ENCODE results near the gene KCNQ2.

KCNQ2 gene

DNA sequence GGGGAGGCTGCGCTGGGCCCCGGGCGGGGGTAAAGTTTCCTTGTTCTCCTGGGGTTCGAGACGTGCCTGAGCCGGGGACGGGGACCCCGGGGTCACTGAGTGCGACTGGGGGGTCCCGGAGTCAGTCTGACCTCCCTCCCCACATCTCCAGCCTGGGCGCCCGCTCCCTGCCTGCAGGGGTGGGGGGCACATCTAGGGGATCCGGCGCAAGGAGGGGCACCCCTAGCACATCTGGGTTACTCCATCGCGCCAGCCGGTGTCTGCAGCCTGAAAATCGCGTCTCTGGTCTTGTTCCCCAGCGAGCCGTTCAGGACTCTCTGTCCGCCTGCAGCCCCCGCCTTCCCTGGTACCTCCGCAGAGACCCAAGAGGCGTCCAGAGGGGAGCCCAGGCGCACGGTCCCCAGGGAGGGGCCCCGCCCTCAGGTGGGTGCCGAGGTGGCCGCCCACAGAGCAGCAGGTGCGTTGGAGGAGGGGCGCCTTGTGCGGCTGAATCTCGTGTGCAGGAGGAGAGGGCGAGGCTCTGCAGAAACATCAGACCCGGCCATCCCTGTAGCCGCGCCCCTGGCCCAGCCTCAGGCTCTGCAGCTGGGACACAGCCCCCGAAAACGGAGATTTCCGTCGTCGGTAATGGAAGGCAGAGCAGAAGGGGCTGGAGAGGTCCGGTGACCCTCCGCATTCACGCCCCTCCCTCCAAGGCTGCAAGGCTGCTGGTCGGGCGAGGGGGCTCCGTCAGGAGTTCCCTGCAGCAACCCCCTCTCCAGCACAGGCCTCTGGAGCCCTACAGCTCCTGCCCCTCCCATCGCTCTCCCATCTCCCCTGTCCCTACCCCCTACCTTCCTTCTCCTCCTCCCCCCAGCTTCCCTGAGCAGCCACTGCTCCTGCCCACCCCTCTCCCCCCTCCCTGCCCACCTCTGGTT is 110.7 kb downstream of the KCNQ2 start:
- no peak overlapping the region for H3K4me3 ChIP-seq (ENCODE audit: control insufficient read depth, low read depth, low read length)
- no peak for DNase-seq (ENCODE audit: low read depth)
- TF ChIP-seq, protein P1, sequence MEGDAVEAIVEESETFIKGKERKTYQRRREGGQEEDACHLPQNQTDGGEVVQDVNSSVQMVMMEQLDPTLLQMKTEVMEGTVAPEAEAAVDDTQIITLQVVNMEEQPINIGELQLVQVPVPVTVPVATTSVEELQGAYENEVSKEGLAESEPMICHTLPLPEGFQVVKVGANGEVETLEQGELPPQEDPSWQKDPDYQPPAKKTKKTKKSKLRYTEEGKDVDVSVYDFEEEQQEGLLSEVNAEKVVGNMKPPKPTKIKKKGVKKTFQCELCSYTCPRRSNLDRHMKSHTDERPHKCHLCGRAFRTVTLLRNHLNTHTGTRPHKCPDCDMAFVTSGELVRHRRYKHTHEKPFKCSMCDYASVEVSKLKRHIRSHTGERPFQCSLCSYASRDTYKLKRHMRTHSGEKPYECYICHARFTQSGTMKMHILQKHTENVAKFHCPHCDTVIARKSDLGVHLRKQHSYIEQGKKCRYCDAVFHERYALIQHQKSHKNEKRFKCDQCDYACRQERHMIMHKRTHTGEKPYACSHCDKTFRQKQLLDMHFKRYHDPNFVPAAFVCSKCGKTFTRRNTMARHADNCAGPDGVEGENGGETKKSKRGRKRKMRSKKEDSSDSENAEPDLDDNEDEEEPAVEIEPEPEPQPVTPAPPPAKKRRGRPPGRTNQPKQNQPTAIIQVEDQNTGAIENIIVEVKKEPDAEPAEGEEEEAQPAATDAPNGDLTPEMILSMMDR (conservative IDR thresholded peaks at IDR 0.05; ENCODE audit: control insufficient read depth, insufficient read depth, low read depth, low read length) = no peak

DNA sequence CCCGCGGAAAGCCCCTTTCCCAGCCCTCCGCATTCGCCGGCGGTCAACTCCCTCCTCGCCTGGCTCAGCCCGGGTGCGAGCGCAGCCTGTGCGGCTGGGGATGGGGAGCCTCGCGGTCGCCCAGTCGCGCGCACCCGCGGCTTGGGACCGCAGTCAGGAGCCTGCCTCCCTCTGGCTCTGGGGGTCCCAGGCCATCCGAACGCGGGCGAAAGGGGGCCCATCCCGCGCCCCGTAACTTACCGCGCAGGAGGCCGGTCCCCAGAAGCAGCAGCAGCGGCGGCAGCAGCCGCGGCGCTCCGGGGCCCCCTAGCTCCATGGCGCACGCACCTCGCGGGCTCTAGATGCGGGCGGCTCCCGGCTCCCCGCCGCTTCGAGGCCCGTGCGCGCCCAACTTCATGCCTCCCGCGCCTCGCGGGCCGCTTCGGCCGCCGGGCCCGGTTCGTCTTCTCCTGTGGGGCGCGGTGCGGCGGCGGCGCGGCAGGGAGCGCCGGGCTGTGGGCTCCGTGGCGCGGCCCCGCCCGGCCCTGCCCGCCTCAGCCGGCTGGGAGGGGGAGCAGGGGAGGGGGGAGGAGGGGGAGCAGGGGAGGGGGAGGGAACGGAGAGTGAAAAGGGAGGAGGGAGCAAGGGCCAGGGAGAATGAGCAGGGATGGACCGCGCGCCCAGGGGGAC is 111.5 kb downstream of the KCNQ2 start, which contains the start of gene CHRNA4:
TSS of gene CHRNA4 (minus strand) at position 500 of the 669 bp plus-strand sequence. CDS start at position 316, 184 bp downstream.
- H3K4me3 ChIP-seq (ENCODE audit: control insufficient read depth, low read depth, low read length) = no peak within 1 kb of the TSS
- no peak for DNase-seq (ENCODE audit: low read depth)
- TF ChIP-seq, protein P1 (conservative IDR thresholded peaks at IDR 0.05; ENCODE audit: control insufficient read depth, insufficient read depth, low read depth, low read length) = no peak

DNA sequence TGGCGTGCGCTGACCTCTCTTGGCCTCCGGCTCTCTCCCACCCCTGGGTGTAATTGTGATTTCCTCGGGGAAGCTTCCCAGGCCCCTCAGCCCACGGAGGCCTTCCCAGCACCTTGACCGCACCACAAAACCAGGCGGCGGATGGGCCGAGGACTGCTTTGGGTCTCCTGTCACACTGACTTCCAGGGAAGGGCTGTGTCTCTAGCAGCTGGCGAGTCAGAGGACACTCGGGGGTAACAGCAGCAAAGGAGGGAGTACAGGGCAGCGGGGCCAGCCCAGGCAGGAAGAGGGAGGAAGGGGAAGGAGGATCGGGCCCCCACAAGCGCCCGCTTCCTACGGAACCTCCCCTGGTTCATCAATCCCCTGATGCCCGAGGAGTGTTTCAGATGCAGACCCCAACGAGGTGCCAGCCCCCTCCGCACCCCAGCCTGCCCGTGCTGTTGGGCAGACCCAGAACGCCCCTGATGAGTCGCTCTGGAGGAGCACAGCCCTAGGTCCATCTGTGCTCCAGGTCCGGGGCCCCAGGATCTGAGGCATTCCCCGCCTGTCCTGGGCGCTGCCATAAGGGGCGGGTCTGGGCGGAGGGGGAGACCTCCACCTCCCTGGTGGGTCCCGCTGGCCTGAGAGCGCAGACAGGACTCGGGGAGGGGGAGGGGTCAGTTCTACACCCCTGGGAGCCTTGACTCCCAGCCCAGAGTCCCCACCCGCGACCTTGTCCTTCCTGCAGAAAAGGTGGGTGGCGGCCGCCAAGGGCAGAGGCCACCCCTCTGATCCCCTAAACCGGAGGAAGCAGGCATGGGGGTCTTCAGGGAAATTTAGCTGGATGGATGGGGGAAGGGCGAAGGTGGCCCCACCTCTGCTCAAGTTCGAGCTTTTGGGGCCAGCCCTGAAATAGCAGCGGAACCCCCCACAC is 112.3 kb downstream of the KCNQ2 start:
- H3K4me3 ChIP-seq (ENCODE audit: control insufficient read depth, low read depth, low read length) = no peak overlapping the region

DNA sequence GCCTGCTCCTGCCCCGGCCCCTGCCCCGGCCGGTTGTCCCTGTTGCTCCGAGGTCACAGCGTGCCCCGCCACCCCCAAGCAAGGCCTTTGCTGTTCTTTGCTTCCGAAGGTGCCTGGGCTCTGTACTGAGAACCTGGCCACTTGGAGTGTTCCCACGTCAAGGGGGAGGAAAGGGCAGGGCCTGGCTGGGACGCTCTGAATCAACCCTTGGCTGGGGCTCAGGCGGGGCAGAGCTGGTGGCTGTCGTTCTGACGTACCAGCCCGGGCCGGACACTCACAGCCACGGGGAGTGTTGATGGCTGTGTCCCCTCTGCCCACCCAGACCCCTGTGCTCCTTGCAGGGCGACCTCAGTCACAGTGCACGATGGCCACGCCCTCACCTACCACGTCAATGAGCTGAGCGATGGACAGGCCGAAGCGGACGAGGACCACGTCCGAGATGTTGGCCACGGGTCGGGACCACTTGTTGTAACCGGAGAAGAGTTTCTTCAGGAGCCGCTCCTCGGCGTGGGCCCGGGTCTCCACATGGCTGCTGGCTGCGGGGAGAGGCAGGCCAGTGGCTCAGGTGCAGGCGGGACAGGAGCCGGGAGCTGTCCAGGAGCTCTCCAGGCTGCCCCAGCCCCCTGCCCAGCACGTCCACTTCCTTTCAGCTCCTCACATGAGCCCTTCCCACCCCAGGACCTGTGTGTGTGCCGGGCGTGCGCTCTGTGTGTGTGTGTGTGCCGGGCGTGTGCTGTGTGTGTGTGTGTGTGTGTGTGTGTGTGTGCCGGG is 113.1 kb downstream of the KCNQ2 start:
- TF ChIP-seq, protein P1 (conservative IDR thresholded peaks at IDR 0.05; ENCODE audit: control insufficient read depth, insufficient read depth, low read depth, low read length) = no peak
- no peak for DNase-seq (ENCODE audit: low read depth)
- H3K4me3 ChIP-seq (ENCODE audit: control insufficient read depth, low read depth, low read length) = no peak overlapping the region

More for the DNA sequence above, 112.3 kb downstream of the KCNQ2 start:
- DNase-seq (ENCODE audit: low read depth) = no peak
- TF ChIP-seq, protein P1 (conservative IDR thresholded peaks at IDR 0.05; ENCODE audit: control insufficient read depth, insufficient read depth, low read depth, low read length) = no peak

DNA sequence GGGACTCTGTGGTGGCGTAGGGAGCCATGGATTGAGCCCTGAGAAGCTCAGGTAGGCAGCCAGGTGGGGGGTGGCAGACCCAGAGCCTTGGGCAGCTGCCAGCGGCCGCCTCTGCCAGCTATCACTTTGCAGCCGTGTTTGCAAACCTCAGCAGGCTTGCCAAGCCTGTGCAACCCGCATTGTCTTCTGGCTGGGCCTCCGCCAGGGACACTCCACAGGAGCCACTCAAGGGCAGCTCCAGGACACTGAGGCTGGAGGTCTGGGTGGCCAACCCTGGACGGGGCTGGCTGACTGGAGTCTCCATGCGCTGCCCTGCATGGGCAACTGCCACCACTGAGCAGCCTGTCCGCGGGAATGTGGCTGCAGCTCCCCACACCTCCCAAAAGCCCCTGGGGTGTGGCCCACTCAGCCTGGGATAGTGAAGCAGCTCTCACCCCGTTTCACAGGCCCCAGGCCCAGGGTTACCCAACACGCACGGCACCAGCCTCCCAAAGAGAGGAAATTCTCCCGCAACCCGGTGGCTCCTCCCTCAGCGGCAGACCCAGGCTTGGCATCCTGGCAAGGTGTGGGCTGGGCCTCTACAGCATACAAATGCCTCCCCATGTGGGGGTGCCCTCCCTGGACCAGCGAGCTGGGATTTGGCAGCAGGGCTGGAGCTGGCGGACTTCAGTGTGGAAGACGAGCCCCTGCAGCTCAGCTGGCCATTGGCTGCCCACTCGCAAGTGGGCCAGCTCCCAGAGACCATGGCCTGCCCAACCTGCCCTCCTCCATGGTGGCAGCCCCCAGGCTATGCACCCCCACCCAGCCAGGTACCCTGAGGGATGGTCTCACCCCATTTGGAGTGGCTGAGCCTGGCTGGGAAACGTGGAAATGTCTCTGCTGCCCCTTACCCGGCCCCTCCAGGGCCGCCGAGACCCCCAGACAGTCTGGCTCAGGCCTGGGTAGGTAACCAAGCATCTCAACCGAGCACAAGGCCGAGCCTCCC is 114.2 kb downstream of the KCNQ2 start:
- DNase-seq (ENCODE audit: low read depth) = no peak
- TF ChIP-seq, protein P1 (conservative IDR thresholded peaks at IDR 0.05; ENCODE audit: control insufficient read depth, insufficient read depth, low read depth, low read length) = no peak
- no peak overlapping the region for H3K4me3 ChIP-seq (ENCODE audit: control insufficient read depth, low read depth, low read length)

Measured in fibroblast of mammary gland (primary cell).